NB4 (cell line): ENCODE data around the gene NRBF2.

Experiments used
- DNase-seq: peaks from one replicate; pipeline ENCODE4 v3.0.0; 2010; ENCODE audit warnings: low read depth
- H3K4me3 ChIP-seq: one replicate; pipeline ENCODE4 v1.5.1; 2011; ENCODE audit warnings: mild to moderate bottlenecking, low read depth, low read length, moderate library complexity
- MYC ChIP-seq: IDR thresholded peaks from 2 replicates; pipeline ENCODE4 v1.6.1; 2011; ENCODE audit warnings: low read depth, low read length
- POLR2A ChIP-seq: IDR thresholded peaks from 2 replicates; pipeline ENCODE4 v1.6.1; 2011; ENCODE audit warnings: mild to moderate bottlenecking; ENCODE audit not compliant: insufficient read length; ENCODE audit errors: extremely low read depth
- TF ChIP-seq, protein P1 (sequence below): IDR thresholded peaks from one replicate; pipeline ENCODE4 v1.5.1; 2012; ENCODE audit warnings: low read depth, low read length
- TF ChIP-seq, protein P2 (sequence below): IDR thresholded peaks from 2 replicates; pipeline ENCODE4 v1.6.1; 2011; ENCODE audit warnings: low read depth, low read length

Gene NRBF2

DNA sequence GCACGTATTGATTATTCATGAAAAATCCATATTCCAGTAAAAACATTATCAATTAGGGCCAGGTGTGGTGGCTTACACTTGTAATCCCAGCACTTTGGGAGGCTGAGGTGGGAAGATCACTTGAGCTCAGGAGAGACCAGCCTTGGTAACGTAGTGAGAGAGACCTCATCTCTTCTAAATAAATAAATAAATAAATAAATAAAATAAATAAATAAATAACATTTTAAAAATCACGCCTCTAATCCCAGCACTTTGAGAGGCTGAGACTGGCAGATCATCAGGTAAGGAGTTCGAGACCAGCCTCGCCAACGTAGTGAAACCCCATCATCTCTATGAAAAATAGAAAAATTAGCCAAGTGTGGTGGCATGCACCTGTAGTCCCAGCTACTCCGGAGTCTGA is 32.1 kb downstream of the NRBF2 start:
- TF ChIP-seq MYC: no peak
- TF ChIP-seq, protein P1, sequence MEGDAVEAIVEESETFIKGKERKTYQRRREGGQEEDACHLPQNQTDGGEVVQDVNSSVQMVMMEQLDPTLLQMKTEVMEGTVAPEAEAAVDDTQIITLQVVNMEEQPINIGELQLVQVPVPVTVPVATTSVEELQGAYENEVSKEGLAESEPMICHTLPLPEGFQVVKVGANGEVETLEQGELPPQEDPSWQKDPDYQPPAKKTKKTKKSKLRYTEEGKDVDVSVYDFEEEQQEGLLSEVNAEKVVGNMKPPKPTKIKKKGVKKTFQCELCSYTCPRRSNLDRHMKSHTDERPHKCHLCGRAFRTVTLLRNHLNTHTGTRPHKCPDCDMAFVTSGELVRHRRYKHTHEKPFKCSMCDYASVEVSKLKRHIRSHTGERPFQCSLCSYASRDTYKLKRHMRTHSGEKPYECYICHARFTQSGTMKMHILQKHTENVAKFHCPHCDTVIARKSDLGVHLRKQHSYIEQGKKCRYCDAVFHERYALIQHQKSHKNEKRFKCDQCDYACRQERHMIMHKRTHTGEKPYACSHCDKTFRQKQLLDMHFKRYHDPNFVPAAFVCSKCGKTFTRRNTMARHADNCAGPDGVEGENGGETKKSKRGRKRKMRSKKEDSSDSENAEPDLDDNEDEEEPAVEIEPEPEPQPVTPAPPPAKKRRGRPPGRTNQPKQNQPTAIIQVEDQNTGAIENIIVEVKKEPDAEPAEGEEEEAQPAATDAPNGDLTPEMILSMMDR: no peak
- TF ChIP-seq, protein P2, sequence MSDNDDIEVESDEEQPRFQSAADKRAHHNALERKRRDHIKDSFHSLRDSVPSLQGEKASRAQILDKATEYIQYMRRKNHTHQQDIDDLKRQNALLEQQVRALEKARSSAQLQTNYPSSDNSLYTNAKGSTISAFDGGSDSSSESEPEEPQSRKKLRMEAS: no peak
- no peak for TF ChIP-seq POLR2A
- H3K4me3 ChIP-seq: no peak overlapping the region

DNA sequence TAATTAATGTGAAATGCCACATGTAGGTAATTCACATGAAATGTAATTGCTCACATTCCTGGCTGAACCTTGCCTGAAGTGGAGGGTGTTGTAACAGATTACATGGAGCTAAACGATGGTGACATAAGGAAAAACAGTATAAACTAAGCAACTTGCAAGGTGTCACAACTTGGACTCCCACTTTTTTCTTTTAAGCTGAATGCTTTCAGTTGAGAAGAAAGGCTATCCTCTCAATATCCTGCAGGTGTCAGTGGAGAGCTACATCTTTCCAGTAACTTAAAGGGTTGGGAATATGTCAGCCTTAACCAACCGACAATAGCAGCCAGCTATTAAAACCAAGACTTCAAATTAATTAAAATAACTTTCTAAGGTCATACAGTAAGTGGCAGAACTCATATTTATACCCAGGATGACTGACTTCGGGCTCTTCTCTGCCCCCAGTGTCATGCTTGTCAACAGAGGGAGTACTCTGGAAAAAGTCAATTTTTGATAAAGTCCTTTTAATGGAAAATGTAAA is 33.7 kb downstream of the NRBF2 start:
- DNase-seq: peak; percentile 84
- H3K4me3 ChIP-seq: no peak overlapping the region
- TF ChIP-seq, protein P2: no peak
- TF ChIP-seq MYC (no peak), POLR2A (no peak)
- TF ChIP-seq, protein P1: peak; percentile 73

More for the DNA sequence above, 32.1 kb downstream of the NRBF2 start:
- DNase-seq: no peak

DNA sequence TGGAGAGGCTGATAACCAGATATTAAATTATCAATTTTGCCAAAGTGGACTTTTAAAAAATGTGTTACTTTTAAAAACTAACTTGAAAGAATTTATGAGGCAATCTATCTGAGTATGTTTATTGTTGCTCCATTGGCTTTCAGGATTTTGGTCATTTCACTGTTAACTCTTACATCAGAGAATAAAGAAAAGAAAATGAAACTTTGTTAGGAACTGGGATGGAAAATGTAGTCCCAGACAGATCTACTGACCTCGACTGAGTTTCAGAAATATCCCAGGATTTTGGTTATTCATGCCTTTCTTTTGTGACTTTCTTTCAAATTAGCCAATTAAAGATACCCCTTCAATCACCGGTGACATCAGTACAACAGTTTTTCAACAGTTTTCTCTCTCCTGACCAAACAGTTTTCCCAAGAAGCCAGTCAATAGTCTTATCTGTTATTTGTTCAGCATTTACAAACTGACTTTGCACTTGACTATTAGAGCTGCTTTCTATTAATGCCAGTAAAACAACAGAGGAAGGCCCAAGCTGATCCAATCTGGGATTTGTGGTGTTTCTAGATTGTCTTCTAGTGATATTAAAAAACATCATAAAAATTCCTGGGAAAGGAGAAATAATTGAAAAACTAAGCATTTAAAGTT is 35.8 kb downstream of the NRBF2 start:
- H3K4me3 ChIP-seq: no peak overlapping the region
- no peak for DNase-seq
- TF ChIP-seq, protein P2: no peak
- TF ChIP-seq POLR2A: no peak
- TF ChIP-seq, protein P1: no peak
- no peak for TF ChIP-seq MYC

DNA sequence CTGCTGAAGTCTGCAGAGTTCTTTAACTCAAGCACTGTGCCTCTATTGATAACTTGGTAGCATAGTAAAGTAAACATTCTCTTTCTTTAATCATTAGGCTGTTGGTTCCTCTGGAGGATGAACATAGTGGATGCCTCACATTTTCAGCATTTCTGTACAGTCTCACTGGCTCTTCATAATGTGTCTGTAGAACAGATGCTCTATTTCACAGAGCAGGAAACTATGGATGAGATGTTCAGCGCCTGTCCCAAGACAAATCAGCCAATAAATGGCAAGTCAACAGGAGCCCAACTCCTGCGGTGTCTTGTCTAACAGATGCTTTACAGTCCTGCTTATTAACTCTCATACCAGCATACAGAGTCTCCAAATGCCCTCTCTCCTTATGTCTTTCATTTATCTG is 36.5 kb downstream of the NRBF2 start:
- DNase-seq: no peak
- H3K4me3 ChIP-seq: no peak overlapping the region
- TF ChIP-seq, protein P1: no peak
- TF ChIP-seq, protein P2: no peak

DNA sequence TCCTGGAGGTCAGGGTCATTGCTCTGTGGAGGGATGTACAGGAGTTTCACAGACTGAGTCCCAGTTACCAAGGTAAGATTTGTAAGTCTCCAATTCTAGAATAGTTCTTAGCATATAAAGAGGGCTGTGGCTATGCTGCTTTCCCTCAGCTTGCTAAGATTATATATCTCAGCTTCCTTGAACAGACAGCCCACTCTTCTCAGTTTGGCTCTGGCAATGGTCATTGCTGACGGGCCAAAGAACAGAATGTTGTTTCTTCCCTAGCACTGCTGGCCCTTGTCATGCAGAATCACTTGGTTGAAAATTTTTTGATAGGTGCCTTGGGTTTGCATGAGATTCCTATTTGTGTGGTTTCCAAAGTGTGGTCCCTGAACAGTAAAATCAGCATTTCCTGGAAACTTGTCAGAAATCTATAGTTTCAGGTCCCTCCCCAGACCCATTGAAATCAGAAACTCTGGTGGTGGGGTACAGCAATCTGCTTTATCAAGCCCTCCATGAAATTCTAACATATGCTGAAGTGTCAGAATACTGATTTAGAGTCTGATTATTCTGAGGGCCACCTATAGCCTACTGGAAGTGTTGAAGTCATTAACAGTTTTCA is 38.2 kb downstream of the NRBF2 start:
- TF ChIP-seq POLR2A: no peak
- TF ChIP-seq, protein P2: no peak
- no peak for TF ChIP-seq MYC
- TF ChIP-seq, protein P1: no peak
- H3K4me3 ChIP-seq: no peak overlapping the region
- DNase-seq: no peak
